Measurements from ENCODE around the gene GGNBP2.

- no peak for TF ChIP-seq CTCF (conservative IDR thresholded peaks at IDR 0.05 in 1 of 2, IDR thresholded peaks at IDR 0.05 in 1 of 2; ENCODE audit: low read depth in 1 of 2, low read length in 2 of 2)
- no peak for TF ChIP-seq EZH2 (IDR thresholded peaks at IDR 0.05; ENCODE audit: low read length, missing control alignments)
These were observed 35.3 kb upstream of the GGNBP2 start for GRCh38 chr17:36509272-36509985.

Measured in fibroblast of lung (primary cell).